Adrenal gland (tissue), 12 donors: ENCODE measurements around the gene SLC6A3. TPM values are rescaled to one million over a fixed set of nuclear protein-coding genes. Genes with fewer than 3 reads are reported as not detected.

ENCODE experiments used
- DNase-seq, 7 donors: peaks; one replicate each; pipeline ENCODE4 v3.0.0-alpha.2; 2019 to 2020
- H3K27ac ChIP-seq, 5 donors: fragments of 200-600 bp; sonication (generic) in 4 of 5; 1 replicate in 3 of 5; 2 replicates in 2 of 5; pipeline versions ENCODE4 v1.5.1 to v1.8.0; 2016 to 2020; ENCODE audit warnings: mild to moderate bottlenecking in 1 of 5
- H3K27me3 ChIP-seq: fragments of 200-600 bp; 2 replicates; pipeline ENCODE4 v1.8.0; 2021
- H3K36me3 ChIP-seq, 2 donors: fragments of 200-600 bp; replicated peaks in 1 of 2; 1 replicate in 1 of 2; 2 replicates in 1 of 2; pipeline versions ENCODE4 v1.5.1 to v1.8.0; 2018 to 2022
- H3K4me1 ChIP-seq, 2 donors: fragments of 200-600 bp; replicated peaks in 1 of 2; 1 replicate in 1 of 2; 2 replicates in 1 of 2; pipeline versions ENCODE4 v1.5.1 to v1.8.0; 2018 to 2021
- H3K4me3 ChIP-seq, 4 donors: fragments of 200-600 bp; sonication (generic) in 3 of 4; one replicate each; pipeline ENCODE4 v1.5.1; 2016 to 2018
- H3K9me3 ChIP-seq, 3 donors: fragments of 200-600 bp; sonication (generic) in 1 of 3; replicated peaks in 1 of 3; 1 replicate in 2 of 3; 2 replicates in 1 of 3; pipeline versions ENCODE4 v1.5.1 to v1.8.0; 2016 to 2021
- POLR2A ChIP-seq, 2 donors: fragments of 450-650 bp; IDR thresholded peaks; one replicate each; pipeline ENCODE4 v1.6.1; 2017; ENCODE audit warnings: antibody characterized with exemption in 2 of 2, mild to moderate bottlenecking in 2 of 2, moderate library complexity in 1 of 2
- WGBS, 4 donors: extraction: QIAGEN DNeasy Blood & Tissue Kit in 2 of 4; methylation state at CpG; one replicate each; pipeline versions ENCODE4 v1.1.5 to v1.1.7; 2013 to 2017; 5-methylcytosine and 5-hydroxymethylcytosine counted together
- intact Hi-C, 2 donors: fragments of 100-400 bp; cut with DNase I; formaldehyde crosslinking; loops; one replicate each; pipeline versions ENCODE4 v1.14.1 to v1.15.0; 2022 to 2023
- polyA plus RNA-seq, 3 donors: library from polyadenylated mRNA; stranded (reverse); fragments of 200-250 nt in 2 of 3; fragments of 350-450 nt in 1 of 3; fragmentation: Illumina TruSeq in 1 of 3; extraction: RNeasy Lipid Tissue Mini Kit (QIAGEN cat#74804) in 1 of 3; gene quantifications; one replicate each; pipeline ENCODE4 v1.2.3, GENCODE V29; 2013 to 2014
- total RNA-seq, 9 donors: library from RNA; depleted of rRNA in 4 of 9; stranded (reverse); fragments of >200 nt in 4 of 9; fragments of 120-200 nt in 1 of 9; fragmentation: NEBNext Ultra II Directional in 1 of 9; extraction: Animal tissue kit (Norgen Biotek cat#: 25700) in 1 of 9; gene quantifications; one replicate each; pipeline versions ENCODE4 v1.1.0 to v1.2.4, GENCODE V29; 2013 to 2023
- TF ChIP-seq, protein P1 (sequence below), 6 experiments: fragments of 450-650 bp in 4 of 6; fragments of 200-600 bp in 2 of 6; sonication (generic) in 1 of 6; IDR thresholded peaks; 1 replicate in 5 of 6; 2 replicates in 1 of 6; pipeline versions ENCODE4 v1.5.1 to v1.8.0; 2016 to 2021; ENCODE audit warnings: antibody characterized with exemption in 6 of 6, mild to moderate bottlenecking in 2 of 6, moderate library complexity in 1 of 6
- donor health status: healthy with polysubstance abuse.
- donor health status: Bipolar disorder and iron deficiency.
- donor health status: DM: yes; HTN: yes; CAD: no.
- donor health status: DM: no; HTN: no; CAD: no.
- donor health status: DM: no; HTN: no; CAD: no.
- donor health status: DM: yes; HTN: yes; CAD: no.

SLC6A3 gene
- total and polyA plus RNA-seq, 12 donors, result 0.10 TPM; not detected in 11

DNA sequence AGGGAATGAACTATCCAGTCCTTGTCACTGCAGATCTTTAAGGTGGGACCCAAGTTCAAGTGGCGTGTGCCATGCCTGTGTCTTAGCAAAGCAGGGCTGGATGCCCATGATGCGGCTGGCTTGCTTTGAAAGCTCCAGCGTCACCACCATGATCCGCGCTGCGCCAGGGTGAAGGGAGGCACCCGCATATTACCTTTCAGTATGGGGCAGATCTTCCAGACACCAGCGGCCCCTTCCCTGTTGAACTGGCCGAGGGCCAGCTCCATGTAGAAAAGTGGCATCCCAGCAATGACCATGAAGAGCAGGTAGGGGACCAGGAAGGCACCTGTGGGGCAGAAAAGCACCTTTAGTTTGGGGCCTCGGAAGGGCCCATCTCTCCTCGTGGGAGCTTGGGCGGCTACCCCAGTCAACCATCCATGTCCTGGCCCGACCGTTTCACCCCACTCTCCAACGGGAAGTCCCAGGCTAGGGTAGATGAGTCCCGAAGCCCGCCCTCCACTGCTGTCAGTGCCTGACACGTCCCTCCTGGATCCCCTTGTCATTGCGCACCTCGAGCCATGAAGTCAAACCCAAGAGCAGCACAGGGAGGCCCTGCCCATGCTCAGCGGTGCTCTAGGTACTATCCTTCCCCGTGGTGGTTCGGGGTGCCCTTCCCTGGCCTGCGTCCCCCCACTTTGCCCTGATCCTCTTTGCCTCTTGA is 3.9 kb downstream of the SLC6A3 start:
- intact Hi-C loops, result no loop called here
- Histone ChIP-seq H3K9me3 (no peaks in the 10 kb centered on the region), H3K4me3 (no peak overlapping the region), H3K36me3 (no peaks in the 10 kb centered on the region), H3K4me1 (no peaks in the 10 kb centered on the region), H3K27ac (no peak overlapping the region), H3K27me3 (peaks cover 53% of the 10 kb centered on the region)
- no peak for DNase-seq
- WGBS, 4 donors, result 80 to 91% (median 86%) methylated on average over 20 to 24 of the region's 24 CpGs
- no peak for TF ChIP-seq POLR2A (IDR thresholded peaks at IDR 0.05)
- TF ChIP-seq, protein P1, sequence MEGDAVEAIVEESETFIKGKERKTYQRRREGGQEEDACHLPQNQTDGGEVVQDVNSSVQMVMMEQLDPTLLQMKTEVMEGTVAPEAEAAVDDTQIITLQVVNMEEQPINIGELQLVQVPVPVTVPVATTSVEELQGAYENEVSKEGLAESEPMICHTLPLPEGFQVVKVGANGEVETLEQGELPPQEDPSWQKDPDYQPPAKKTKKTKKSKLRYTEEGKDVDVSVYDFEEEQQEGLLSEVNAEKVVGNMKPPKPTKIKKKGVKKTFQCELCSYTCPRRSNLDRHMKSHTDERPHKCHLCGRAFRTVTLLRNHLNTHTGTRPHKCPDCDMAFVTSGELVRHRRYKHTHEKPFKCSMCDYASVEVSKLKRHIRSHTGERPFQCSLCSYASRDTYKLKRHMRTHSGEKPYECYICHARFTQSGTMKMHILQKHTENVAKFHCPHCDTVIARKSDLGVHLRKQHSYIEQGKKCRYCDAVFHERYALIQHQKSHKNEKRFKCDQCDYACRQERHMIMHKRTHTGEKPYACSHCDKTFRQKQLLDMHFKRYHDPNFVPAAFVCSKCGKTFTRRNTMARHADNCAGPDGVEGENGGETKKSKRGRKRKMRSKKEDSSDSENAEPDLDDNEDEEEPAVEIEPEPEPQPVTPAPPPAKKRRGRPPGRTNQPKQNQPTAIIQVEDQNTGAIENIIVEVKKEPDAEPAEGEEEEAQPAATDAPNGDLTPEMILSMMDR (IDR thresholded peaks at IDR 0.05), result no peak

DNA sequence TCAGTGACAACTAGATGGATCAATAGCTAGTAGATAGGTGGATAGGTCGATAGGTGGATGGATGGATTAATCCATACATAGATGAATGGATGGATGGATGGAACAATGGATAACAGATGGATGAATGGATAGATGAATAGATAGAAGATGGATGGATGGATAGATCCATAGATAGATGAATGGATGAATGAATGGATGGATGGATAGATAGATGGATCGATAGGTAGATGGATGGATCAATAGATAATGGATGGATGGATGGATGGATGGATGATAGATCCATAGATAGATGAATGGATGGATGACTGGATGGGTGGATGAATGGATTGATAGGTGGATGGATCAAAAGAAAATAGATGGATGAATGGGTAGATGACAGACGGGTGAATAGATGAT is 5.1 kb downstream of the SLC6A3 start:
- no peak overlapping the region for H3K4me3 ChIP-seq
- no peaks in the 10 kb centered on the region for H3K36me3 ChIP-seq
- TF ChIP-seq, protein P1 (IDR thresholded peaks at IDR 0.05), result no peak
- TF ChIP-seq POLR2A (IDR thresholded peaks at IDR 0.05), result no peak
- H3K9me3 ChIP-seq, result no peaks in the 10 kb centered on the region
- peaks cover 41% of the 10 kb centered on the region for H3K27me3 ChIP-seq
- H3K4me1 ChIP-seq, result no peaks in the 10 kb centered on the region
- H3K27ac ChIP-seq, result no peak overlapping the region
- 82 to 88% (median 86%) methylated on average over 3 of the region's 3 CpGs for WGBS, 4 donors
- intact Hi-C loops, result no loop called here
- no peak for DNase-seq

DNA sequence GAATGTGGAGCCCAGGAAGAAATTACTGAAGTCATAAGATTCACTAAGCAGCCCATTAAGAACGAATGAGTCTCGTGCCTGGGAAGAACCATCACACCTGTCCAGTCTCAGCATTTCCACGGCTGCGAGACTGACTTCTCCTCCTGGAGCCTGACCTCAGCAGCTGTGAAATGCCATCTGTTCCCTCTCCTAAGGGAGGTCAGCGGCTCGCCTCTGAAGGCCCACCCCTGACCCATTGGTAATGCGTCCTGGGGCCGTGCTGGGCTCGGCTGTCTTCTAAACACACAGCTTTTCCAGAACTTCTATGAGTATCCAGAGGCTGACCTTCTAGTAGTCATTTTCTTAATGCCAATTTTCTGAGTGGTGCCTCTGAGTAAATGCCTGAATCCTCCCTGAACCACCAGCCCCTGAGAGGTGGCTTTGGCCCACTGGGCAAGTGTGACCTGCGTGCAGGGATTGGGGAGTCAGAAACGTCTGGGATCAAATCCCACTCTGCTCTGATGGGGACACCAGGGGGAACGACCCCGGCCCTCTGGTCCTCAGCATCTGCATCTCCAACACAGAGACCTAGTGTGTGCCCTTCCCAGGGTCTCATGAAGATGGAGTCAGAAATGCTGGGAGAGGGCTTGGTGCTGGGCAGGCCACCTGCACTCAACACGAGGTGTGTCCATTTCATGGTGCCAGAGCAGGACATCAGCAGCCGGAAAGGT is 5.7 kb downstream of the SLC6A3 start:
- Histone ChIP-seq H3K27me3 (peaks cover 35% of the 10 kb centered on the region), H3K4me3 (no peak overlapping the region), H3K36me3 (no peaks in the 10 kb centered on the region), H3K4me1 (no peaks in the 10 kb centered on the region), H3K9me3 (no peaks in the 10 kb centered on the region), H3K27ac (no peak overlapping the region)
- WGBS, 4 donors, result 63 to 75% (median 70%) methylated on average over 13 to 15 of the region's 15 CpGs
- intact Hi-C loops, result no loop called here
- DNase-seq, result no peak
- TF ChIP-seq, protein P1 (IDR thresholded peaks at IDR 0.05), result no peak
- no peak for TF ChIP-seq POLR2A (IDR thresholded peaks at IDR 0.05)

DNA sequence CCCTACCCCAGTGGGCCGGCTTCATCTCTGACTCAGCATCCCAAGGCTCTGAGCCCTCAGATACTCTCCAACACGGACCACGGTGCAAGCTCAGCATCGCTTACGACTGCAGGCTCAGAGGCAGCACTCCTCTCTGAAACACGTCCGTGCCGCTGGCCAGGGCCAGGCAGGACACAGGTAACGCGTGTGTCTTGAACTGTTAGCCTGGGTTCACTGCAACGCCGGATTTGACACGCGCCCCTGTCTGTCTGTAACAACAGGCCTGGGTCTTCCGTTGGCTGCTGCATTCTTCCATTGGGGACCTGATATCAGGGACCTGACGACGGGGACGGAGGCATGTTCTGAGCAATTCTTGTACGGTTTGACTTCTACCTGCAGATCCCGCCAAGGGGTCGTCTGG is 6.4 kb downstream of the SLC6A3 start:
- 83 to 87% (median 85%) methylated on average over 15 to 21 of the region's 21 CpGs for WGBS, 4 donors
- H3K36me3 ChIP-seq, result no peaks in the 10 kb centered on the region
- intact Hi-C loops, result no loop called here
- DNase-seq, result no peak
- TF ChIP-seq POLR2A (IDR thresholded peaks at IDR 0.05), result no peak
- TF ChIP-seq, protein P1 (IDR thresholded peaks at IDR 0.05), result no peak
- H3K4me1 ChIP-seq, result no peaks in the 10 kb centered on the region
- no peak overlapping the region for H3K4me3 ChIP-seq
- no peak overlapping the region for H3K27ac ChIP-seq
- H3K27me3 ChIP-seq, result peaks cover 30% of the 10 kb centered on the region
- H3K9me3 ChIP-seq, result no peaks in the 10 kb centered on the region
